ENCODE measurements around the gene PTPRT.

The PTPRT gene

GRCh38 chr20:42258564-42259302, 931.0 kb downstream of the PTPRT start:
- DNase-seq = no peak
- no peaks in the 10 kb centered on the region for H3K36me3 ChIP-seq
- H3K9me3 ChIP-seq = no peaks in the 10 kb centered on the region
- no peak for TF ChIP-seq CTCF (IDR thresholded peaks at IDR 0.05; ENCODE audit: low read depth, low read length)
- 0 out of 2 replicates have a peak, but pooled peaks cover 4% of the 10 kb centered on the region for H3K27me3 ChIP-seq
- H3K4me3 ChIP-seq (ENCODE audit: low read depth, low read length) = no peak overlapping the region
- no peaks in the 10 kb centered on the region for H3K4me1 ChIP-seq

- H3K9me3 ChIP-seq = no peaks in the 10 kb centered on the region
- no peaks in the 10 kb centered on the region for H3K36me3 ChIP-seq
- peaks cover 12% of the 10 kb centered on the region for H3K27me3 ChIP-seq
- no peak for DNase-seq
- H3K4me1 ChIP-seq = no peaks in the 10 kb centered on the region
- TF ChIP-seq CTCF (IDR thresholded peaks at IDR 0.05; ENCODE audit: low read depth, low read length) = no peak
- H3K4me3 ChIP-seq (ENCODE audit: low read depth, low read length) = no peak overlapping the region
These were observed 933.9 kb downstream of the PTPRT start for GRCh38 chr20:42255821-42256220.

- no peak for DNase-seq
- no peaks in the 10 kb centered on the region for H3K9me3 ChIP-seq
These were observed 935.0 kb downstream of the PTPRT start for GRCh38 chr20:42254673-42255072.

GRCh38 chr20:42252116-42252515, 937.6 kb downstream of the PTPRT start:
- no peak for DNase-seq
- Histone ChIP-seq H3K27me3 (peaks cover 10% of the 10 kb centered on the region), H3K36me3 (no peaks in the 10 kb centered on the region), H3K9me3 (no peaks in the 10 kb centered on the region), H3K4me3 (ENCODE audit: low read depth, low read length) (no peak overlapping the region), H3K4me1 (no peaks in the 10 kb centered on the region)
- TF ChIP-seq CTCF (IDR thresholded peaks at IDR 0.05; ENCODE audit: low read depth, low read length) = no peak

More at GRCh38 chr20:42254673-42255072, 935.0 kb downstream of the PTPRT start:
- Histone ChIP-seq H3K27me3 (peaks cover 12% of the 10 kb centered on the region), H3K4me1 (no peaks in the 10 kb centered on the region), H3K36me3 (no peaks in the 10 kb centered on the region), H3K4me3 (ENCODE audit: low read depth, low read length) (no peak overlapping the region)
- no peak for TF ChIP-seq CTCF (IDR thresholded peaks at IDR 0.05; ENCODE audit: low read depth, low read length)

- no peak overlapping the region for H3K4me3 ChIP-seq (ENCODE audit: low read depth, low read length)
- H3K9me3 ChIP-seq = no peaks in the 10 kb centered on the region
- H3K36me3 ChIP-seq = no peaks in the 10 kb centered on the region
- TF ChIP-seq CTCF (IDR thresholded peaks at IDR 0.05; ENCODE audit: low read depth, low read length) = no peak
- no peaks in the 10 kb centered on the region for H3K4me1 ChIP-seq
- no peak for DNase-seq
- H3K27me3 ChIP-seq = no peaks in the 10 kb centered on the region; the same call in 1 of the 2 replicates
These were observed 970.9 kb downstream of the PTPRT start for GRCh38 chr20:42218621-42219374.

- H3K4me1 ChIP-seq = no peaks in the 10 kb centered on the region
- H3K9me3 ChIP-seq = no peaks in the 10 kb centered on the region
- no peaks in the 10 kb centered on the region for H3K27me3 ChIP-seq
These were observed 975.6 kb downstream of the PTPRT start for GRCh38 chr20:42214074-42214473.

More at GRCh38 chr20:42214074-42214473, 975.6 kb downstream of the PTPRT start:
- no peak for TF ChIP-seq CTCF (IDR thresholded peaks at IDR 0.05; ENCODE audit: low read depth, low read length)
- DNase-seq = no peak
- Histone ChIP-seq H3K4me3 (ENCODE audit: low read depth, low read length) (no peak overlapping the region), H3K36me3 (no peaks in the 10 kb centered on the region)
